HL-60 (cell line): Measurements from ENCODE around the gene ABHD2.
"Not testable (repeated sequence)": the region's sequence is repeated elsewhere in the genome, so short reads cannot be mapped to it uniquely, and the experiment has no call there.

ENCODE experiments used
- DNase-seq, 2 experiments: peaks; one replicate each; pipeline ENCODE4 v3.0.0-alpha.2; 2010 to 2020; ENCODE audit warnings: low read depth in 1 of 2, low spot score in 1 of 2
- H3K27ac ChIP-seq: fragments of 250-450 bp; sonication (Bioruptor Pico); replicated peaks from 2 replicates; pipeline ENCODE4 v1.5.1; 2020; ENCODE audit warnings: mild to moderate bottlenecking, moderate library complexity
- H3K27me3 ChIP-seq: fragments of 250-450 bp; sonication (Bioruptor Pico); 2 replicates; pipeline ENCODE4 v1.5.1; 2021; ENCODE audit warnings: mild to moderate bottlenecking, moderate library complexity; ENCODE audit not compliant: insufficient read depth, poor library complexity, severe bottlenecking
- H3K4me3 ChIP-seq: replicated peaks from 2 replicates; pipeline ENCODE4 v1.5.1; 2011; ENCODE audit warnings: mild to moderate bottlenecking, control low read depth, low read length; ENCODE audit not compliant: insufficient read depth
- GABPA ChIP-seq: IDR thresholded peaks from 2 replicates; pipeline ENCODE4 v1.6.1; 2012; ENCODE audit warnings: low read depth
- POLR2AphosphoS5 ChIP-seq: IDR thresholded peaks from 2 replicates; pipeline ENCODE4 v1.6.1; 2012; ENCODE audit warnings: low read depth
- SPI1 ChIP-seq: IDR thresholded peaks from 2 replicates; pipeline ENCODE4 v1.6.1; 2012; ENCODE audit warnings: low read depth, mild to moderate bottlenecking, borderline replicate concordance
- TF ChIP-seq, protein P1 (sequence below): IDR thresholded peaks from 2 replicates; pipeline ENCODE4 v1.6.1; 2012; ENCODE audit warnings: low read depth; ENCODE audit not compliant: insufficient replicate concordance
- TF ChIP-seq, protein P2 (sequence below): IDR thresholded peaks from one replicate; pipeline ENCODE4 v1.5.1; 2011; ENCODE audit warnings: low read length, control low read depth, inconsistent platforms; ENCODE audit not compliant: insufficient read depth

The ABHD2 gene

DNA sequence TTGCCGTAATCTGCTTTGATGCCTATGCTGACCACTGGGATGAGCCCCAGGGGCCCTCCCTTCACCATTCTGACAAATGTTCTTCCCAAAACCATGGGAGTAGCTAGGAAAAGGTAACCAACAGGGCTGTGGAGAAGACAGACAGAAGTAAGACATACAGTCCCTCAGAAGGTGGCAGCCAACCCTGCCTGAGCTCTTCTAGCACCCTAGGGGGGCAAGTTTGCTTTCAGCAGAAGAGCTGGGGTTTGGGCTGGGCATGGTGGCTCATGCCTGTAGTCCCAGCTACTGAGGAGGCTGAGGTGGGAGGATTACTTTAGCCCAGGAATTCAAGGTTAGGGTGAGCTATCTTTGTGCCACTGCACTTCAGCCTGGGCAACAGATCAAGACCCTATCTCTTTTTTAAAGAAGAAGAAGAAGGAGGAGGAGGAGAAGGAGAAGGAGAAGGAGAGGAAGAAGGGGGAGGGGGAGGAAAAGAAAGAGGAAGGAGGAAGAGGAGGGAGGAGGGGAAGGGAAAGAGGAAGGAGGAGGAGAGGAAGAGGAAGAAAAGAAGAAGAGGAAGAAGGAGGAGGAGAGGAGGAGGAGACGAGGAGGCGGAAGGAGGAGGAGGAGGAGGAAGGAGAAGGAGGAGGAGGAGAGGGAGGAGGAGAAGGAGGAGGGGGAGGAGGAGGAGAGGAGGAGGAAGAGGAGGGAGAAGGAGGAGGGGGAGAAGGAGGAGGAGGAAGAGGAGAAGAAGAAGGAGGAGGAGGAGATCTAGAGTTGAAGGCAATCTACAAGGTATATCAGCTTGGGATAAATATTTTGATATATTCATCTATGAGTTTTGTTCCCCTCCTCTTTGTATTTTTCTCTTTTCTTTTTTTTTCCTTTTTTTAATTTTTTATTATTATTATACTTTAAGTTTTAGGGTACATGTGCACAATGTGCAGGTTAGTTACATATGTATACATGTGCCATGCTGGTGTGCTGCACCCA, 44.9 kb upstream of the ABHD2 start:
- no peak overlapping the region for H3K27ac ChIP-seq
- no peaks in the 10 kb centered on the region for H3K27me3 ChIP-seq
- no peak overlapping the region for H3K4me3 ChIP-seq
- DNase-seq: peak in 1 of 2 experiments; percentile 41
- TF ChIP-seq, protein P1, sequence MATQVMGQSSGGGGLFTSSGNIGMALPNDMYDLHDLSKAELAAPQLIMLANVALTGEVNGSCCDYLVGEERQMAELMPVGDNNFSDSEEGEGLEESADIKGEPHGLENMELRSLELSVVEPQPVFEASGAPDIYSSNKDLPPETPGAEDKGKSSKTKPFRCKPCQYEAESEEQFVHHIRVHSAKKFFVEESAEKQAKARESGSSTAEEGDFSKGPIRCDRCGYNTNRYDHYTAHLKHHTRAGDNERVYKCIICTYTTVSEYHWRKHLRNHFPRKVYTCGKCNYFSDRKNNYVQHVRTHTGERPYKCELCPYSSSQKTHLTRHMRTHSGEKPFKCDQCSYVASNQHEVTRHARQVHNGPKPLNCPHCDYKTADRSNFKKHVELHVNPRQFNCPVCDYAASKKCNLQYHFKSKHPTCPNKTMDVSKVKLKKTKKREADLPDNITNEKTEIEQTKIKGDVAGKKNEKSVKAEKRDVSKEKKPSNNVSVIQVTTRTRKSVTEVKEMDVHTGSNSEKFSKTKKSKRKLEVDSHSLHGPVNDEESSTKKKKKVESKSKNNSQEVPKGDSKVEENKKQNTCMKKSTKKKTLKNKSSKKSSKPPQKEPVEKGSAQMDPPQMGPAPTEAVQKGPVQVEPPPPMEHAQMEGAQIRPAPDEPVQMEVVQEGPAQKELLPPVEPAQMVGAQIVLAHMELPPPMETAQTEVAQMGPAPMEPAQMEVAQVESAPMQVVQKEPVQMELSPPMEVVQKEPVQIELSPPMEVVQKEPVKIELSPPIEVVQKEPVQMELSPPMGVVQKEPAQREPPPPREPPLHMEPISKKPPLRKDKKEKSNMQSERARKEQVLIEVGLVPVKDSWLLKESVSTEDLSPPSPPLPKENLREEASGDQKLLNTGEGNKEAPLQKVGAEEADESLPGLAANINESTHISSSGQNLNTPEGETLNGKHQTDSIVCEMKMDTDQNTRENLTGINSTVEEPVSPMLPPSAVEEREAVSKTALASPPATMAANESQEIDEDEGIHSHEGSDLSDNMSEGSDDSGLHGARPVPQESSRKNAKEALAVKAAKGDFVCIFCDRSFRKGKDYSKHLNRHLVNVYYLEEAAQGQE: no peak
- TF ChIP-seq SPI1 (no peak; the same call in 1 of the 2 replicates), POLR2AphosphoS5 (no peak), GABPA (no peak)
- TF ChIP-seq, protein P2, sequence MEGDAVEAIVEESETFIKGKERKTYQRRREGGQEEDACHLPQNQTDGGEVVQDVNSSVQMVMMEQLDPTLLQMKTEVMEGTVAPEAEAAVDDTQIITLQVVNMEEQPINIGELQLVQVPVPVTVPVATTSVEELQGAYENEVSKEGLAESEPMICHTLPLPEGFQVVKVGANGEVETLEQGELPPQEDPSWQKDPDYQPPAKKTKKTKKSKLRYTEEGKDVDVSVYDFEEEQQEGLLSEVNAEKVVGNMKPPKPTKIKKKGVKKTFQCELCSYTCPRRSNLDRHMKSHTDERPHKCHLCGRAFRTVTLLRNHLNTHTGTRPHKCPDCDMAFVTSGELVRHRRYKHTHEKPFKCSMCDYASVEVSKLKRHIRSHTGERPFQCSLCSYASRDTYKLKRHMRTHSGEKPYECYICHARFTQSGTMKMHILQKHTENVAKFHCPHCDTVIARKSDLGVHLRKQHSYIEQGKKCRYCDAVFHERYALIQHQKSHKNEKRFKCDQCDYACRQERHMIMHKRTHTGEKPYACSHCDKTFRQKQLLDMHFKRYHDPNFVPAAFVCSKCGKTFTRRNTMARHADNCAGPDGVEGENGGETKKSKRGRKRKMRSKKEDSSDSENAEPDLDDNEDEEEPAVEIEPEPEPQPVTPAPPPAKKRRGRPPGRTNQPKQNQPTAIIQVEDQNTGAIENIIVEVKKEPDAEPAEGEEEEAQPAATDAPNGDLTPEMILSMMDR: no peak

DNA sequence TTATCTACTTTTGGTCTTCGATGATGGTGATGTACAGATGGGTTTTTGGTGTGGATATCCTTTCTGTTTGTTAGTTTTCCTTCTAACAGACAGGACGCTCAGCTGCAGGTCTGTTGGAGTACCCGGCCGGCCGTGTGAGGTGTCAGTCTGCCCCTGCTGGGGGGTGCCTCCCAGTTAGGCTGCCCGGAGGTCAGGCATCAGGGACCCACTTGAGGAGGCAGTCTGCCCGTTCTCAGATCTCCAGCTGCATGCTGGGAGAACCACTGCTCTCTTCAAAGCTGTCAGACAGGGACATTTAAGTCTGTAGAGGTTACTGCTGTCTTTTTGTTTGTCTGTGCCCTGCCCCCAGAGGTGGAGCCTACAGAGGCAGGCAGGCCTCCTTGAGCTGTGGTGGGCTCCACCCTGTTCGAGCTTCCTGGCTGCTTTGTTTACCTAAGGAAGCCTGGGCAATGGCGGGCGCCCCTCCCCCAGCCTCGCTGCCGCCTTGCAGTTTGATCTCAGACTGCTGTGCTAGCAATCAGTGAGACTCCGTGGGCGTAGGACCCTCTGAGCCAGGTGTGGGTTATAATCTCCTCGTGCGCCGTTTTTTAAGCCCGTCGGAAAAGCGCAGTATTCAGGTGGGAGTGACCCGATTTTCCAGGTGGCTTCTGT, 39.1 kb upstream of the ABHD2 start:
- H3K27ac ChIP-seq, H3K4me3 ChIP-seq, DNase-seq, H3K27me3 ChIP-seq: not testable (repeated sequence)

DNA sequence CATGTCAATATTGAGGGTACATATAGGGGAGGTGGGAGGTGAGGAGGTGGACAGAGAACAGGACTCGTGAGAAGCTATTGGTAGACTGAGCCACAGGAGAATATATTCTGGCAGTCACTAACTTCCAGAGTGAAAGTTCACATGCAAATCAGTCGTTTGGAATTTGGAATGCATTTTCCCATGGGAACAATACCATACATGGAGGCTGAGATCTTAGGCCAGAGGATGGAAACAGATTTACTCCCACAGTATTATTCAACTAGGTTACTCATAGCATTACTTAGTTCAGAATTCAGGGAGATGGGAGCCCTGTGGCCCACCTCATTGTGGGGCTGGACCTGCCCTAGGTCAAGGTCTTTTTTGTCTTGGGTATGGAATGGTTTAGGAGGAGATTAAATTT, 36.4 kb upstream of the ABHD2 start:
- no peak for DNase-seq
- no peaks in the 10 kb centered on the region for H3K27me3 ChIP-seq
- no peak for TF ChIP-seq POLR2AphosphoS5
- TF ChIP-seq, protein P1: no peak
- no peak for TF ChIP-seq SPI1
- no peak for TF ChIP-seq GABPA
- TF ChIP-seq, protein P2: no peak
- no peak overlapping the region for H3K4me3 ChIP-seq
- H3K27ac ChIP-seq: no peak overlapping the region

DNA sequence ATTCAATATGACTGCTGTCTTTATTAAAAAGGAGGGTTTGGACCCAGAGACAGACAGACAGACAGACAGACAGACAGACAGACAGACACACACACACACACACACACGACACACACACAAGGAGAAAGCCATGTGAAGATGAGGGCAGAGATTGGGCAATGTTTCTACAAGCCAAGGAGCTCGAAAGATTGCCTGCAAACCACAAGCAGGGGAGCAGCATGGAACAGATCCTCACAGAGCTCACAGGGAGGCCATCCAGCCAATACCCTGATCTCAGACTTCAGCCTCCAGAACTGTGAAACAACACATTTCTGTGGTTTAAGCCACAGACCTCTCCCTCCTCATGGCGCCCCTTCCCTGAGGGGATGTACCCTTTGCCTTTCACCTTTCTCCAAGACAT, 35.8 kb upstream of the ABHD2 start:
- DNase-seq: peak; percentile 44 to 87
- TF ChIP-seq, protein P2: no peak
- peak; percentile 46; the same call in 1 of the 2 replicates for TF ChIP-seq GABPA
- TF ChIP-seq POLR2AphosphoS5: peak; percentile 65
- TF ChIP-seq, protein P1: no peak
- TF ChIP-seq SPI1: no peak
- Histone ChIP-seq H3K4me3 (no peak overlapping the region), H3K27me3 (no peaks in the 10 kb centered on the region), H3K27ac (no peak overlapping the region)
